AG10803 (cell line): Measurements from ENCODE around the gene PRSS23.

Experiments used
- DNase-seq: peaks from one replicate; pipeline ENCODE4 v3.0.0; 2010; ENCODE audit warnings: low read depth
- H3K4me3 ChIP-seq: 2 replicates; pipeline ENCODE4 v1.5.1; 2011; ENCODE audit warnings: mild to moderate bottlenecking, low read length, control low read depth
- TF ChIP-seq, protein P1 (sequence below): conservative IDR thresholded peaks from 2 replicates; pipeline ENCODE4 v1.5.1; 2011; ENCODE audit warnings: mild to moderate bottlenecking, low read length, control low read depth, inconsistent platforms

The PRSS23 gene, protein sequence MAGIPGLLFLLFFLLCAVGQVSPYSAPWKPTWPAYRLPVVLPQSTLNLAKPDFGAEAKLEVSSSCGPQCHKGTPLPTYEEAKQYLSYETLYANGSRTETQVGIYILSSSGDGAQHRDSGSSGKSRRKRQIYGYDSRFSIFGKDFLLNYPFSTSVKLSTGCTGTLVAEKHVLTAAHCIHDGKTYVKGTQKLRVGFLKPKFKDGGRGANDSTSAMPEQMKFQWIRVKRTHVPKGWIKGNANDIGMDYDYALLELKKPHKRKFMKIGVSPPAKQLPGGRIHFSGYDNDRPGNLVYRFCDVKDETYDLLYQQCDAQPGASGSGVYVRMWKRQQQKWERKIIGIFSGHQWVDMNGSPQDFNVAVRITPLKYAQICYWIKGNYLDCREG

DNA sequence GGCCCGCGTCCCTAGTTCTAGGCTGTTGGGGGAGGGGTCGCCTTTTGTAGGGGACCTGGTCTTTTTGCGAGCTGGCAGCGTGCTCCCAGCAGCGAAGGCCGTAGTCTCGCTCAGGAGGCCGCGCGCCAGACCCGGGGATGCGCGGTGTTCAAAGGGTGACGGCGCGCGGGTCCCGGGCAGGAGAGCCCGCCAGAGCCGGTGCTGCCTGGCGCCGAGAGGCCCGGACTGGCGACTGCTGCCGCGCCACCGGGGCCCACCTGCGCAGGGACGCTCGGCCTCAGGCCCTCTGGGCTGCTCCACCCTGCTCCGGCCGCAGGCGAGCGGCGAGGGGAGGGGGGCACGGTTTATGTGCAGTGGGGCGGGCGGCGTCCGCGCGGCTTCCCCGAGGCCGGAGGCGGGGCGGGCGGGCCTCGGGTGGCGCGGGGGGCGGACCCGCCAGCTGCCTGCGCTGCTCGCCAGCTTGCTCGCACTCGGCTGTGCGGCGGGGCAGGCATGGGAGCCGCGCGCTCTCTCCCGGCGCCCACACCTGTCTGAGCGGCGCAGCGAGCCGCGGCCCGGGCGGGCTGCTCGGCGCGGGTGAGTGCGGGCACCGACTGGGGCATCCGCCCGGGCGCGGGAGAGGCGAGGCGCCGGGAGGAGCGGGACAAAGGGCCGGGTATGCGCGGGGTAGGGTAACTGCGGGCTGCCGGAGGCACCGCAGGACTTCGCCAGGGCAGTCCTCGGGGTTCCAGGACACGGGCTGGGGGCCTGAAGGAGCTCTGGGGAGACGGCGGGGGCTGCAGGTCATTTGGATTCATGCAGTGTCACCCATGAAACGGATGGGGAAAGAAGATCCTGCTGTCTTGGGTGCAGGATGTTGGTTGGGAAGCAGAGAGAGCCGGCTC, at the start of gene PRSS23:
PRSS23 (plus strand) TSS at position 467 of the 884 bp plus-strand sequence. CDS start 7,102 bp downstream, outside the sequence.
- TF ChIP-seq, protein P1, sequence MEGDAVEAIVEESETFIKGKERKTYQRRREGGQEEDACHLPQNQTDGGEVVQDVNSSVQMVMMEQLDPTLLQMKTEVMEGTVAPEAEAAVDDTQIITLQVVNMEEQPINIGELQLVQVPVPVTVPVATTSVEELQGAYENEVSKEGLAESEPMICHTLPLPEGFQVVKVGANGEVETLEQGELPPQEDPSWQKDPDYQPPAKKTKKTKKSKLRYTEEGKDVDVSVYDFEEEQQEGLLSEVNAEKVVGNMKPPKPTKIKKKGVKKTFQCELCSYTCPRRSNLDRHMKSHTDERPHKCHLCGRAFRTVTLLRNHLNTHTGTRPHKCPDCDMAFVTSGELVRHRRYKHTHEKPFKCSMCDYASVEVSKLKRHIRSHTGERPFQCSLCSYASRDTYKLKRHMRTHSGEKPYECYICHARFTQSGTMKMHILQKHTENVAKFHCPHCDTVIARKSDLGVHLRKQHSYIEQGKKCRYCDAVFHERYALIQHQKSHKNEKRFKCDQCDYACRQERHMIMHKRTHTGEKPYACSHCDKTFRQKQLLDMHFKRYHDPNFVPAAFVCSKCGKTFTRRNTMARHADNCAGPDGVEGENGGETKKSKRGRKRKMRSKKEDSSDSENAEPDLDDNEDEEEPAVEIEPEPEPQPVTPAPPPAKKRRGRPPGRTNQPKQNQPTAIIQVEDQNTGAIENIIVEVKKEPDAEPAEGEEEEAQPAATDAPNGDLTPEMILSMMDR = no peak
- H3K4me3 ChIP-seq = peak within 1 kb of the TSS; percentile 76
- DNase-seq = peak; percentile 61

DNA sequence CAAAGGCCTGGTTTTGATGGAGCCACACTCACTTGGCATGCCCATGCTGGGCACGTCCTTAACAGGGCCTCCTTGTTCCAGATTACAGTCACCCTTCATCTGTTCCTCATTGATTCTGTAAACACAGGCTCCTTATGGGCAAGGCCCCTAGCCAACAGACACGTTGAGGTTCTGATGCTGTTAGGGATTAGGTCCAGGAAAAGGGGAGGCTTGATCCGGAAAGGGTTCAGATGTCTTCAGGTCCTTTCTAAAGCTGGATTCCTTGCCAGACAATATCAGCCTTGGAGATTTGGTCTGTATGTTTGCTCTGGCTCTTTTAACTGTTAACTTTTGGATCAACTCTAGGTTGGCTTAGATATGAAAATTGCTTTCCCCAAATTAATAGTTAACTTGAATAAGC, 46.9 kb upstream of the PRSS23 start:
- no peak overlapping the region for H3K4me3 ChIP-seq
- no peak for DNase-seq
- TF ChIP-seq, protein P1 = no peak

DNA sequence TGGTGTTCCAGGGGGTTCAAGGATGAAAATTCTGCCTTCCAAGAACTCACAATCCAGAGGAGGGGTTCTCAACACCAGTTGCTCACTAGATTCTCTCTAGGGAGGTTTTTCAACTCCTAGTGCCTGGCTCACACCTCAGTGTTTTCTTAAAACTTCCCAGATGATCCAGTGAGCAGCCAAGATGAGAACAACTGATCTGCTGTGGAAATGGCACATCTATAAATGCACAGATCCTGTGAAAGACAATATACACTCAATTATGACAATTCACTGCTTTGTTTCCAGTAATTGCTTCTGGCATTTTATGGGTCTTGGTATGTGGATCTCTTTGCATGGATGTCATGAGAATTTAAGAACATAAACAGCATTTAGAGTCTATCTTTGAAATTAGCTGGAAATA, 45.2 kb upstream of the PRSS23 start:
- no peak overlapping the region for H3K4me3 ChIP-seq
- no peak for DNase-seq
- TF ChIP-seq, protein P1 = no peak

DNA sequence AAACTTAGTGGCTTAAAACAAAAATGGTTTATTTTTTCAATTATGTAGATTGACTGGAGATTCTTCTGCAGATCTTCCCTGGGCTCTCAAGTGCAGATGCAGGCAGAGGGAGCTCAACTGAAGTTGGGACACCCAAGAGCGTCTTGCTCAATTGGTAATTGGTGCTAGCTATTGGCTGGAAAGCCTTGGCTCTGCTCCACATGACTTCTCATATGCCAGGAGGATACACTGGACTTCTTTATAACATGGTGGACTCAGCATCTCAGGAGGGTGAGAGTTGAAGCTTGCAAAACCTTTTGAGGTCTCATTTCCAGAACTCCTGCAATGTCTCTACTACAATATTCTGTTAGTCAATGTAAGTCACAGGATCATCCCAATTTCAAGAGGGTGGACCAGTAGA, 42.2 kb upstream of the PRSS23 start:
- TF ChIP-seq, protein P1 = no peak
- no peak overlapping the region for H3K4me3 ChIP-seq
- no peak for DNase-seq

DNA sequence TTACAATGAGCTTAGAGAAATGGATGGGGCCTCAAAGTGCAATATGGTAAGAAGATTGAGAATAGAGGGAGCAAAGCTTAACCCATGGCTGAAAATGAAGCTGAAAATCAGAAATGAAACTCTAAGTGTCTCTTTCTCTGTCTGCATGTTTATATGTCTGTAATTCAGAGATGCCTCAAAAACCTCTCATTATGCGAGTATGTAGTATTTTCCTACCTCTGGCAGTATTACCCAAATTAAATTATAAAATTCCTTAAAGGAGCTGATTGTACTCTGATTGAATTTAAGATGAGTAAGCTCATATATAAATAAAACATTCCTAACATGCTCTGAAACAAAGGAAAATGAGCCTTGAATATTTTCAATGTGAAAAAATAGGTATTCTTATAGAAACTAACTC, 39.8 kb upstream of the PRSS23 start:
- TF ChIP-seq, protein P1 = no peak
- H3K4me3 ChIP-seq = no peak overlapping the region
- no peak for DNase-seq

DNA sequence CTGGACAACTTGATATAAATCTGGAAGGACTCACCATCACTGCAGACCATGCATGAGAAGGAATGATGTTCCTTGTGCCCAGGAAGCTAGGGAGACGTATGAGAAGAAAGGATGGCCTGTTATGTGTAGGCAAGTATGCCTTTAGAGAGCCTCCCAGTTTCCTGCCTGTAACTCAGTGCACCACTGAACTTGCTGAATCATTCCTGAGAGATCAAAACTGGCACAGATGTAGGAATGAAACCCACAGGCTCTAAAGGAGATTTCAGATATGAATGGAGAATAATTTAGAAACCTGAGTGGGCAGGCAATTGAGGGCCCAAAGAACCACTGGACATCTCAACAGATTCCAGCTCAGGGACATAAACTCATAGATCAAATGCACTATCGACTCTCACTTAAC, 38.4 kb upstream of the PRSS23 start:
- TF ChIP-seq, protein P1 = no peak
- no peak overlapping the region for H3K4me3 ChIP-seq
- peak; percentile 77 for DNase-seq
